Neural progenitor cell (in vitro differentiated cells): ENCODE data around the gene SEMA3E.
"Not testable (repeated sequence)": the region's sequence is repeated elsewhere in the genome, so short reads cannot be mapped to it uniquely, and the experiment has no call there.

Experiments used
- CTCF ChIP-seq: fragments of 200-600 bp; sonication (generic); IDR thresholded peaks from 2 replicates; pipeline ENCODE4 v1.5.1; 2017; ENCODE audit warnings: antibody characterized with exemption, mild to moderate bottlenecking
- EZH2phosphoT487 ChIP-seq: fragments of 200-600 bp; sonication (generic); IDR thresholded peaks from 2 replicates; pipeline ENCODE4 v1.6.1; 2017; ENCODE audit warnings: antibody characterized with exemption

GRCh38 chr7:83459101-83459929 lies 189.6 kb downstream of the SEMA3E start:
- not testable (repeated sequence) for TF ChIP-seq CTCF, EZH2phosphoT487
